SK-N-SH (cell line): ENCODE data around the gene LPP. TPM values are rescaled to one million over a fixed set of nuclear protein-coding genes. Genes with fewer than 3 reads are reported as not detected.

ENCODE experiments used
- CTCF ChIA-PET: fragments of 300-600, 350-600 bp; formaldehyde crosslinking; extraction: SDS; loops from one replicate; lab custom pipeline; 2021; lab: Yijun Ruan, JAX
- POLR2A ChIA-PET: fragments of 350-600 bp; sonication (Branson Sonifier 250); formaldehyde crosslinking; extraction: SDS; loops from one replicate; lab custom pipeline; 2020; ENCODE audit warnings: antibody characterized with exemption, inconsistent platforms; lab: Yijun Ruan, JAX
- DNase-seq: peaks from one replicate; pipeline ENCODE4 v3.0.0; 2012
- H2AFZ ChIP-seq: fragments of 200-600 bp; sonication (generic); 2 replicates; pipeline ENCODE4 v1.8.1; 2016; ENCODE audit warnings: antibody characterized with exemption, mild to moderate bottlenecking, low read depth
- H3F3A ChIP-seq: fragments of 200-600 bp; sonication (generic); replicated peaks from 2 replicates; pipeline ENCODE3; 2016; ENCODE audit warnings: antibody characterized with exemption, mild to moderate bottlenecking; ENCODE audit not compliant: insufficient read depth
- H3K27ac ChIP-seq, 2 experiments: fragments of 200-500 bp in 1 of 2; fragments of 200-600 bp in 1 of 2; sonication (Bioruptor generic) in 1 of 2; sonication (generic), shearing (Covaris generic) in 1 of 2; 2 replicates each; pipeline versions ENCODE4 v1.5.1 to v1.6.1; 2014 to 2016; ENCODE audit warnings: low read depth in 2 of 2, inconsistent platforms in 1 of 2, low read length in 1 of 2, mild to moderate bottlenecking in 1 of 2, mixed read lengths in 1 of 2
- H3K27me3 ChIP-seq: fragments of 200-600 bp; sonication (generic), shearing (Covaris generic); 2 replicates; pipeline ENCODE4 v1.6.1; 2016; ENCODE audit warnings: mixed run types; ENCODE audit not compliant: insufficient read depth
- H3K36me3 ChIP-seq, 2 experiments: fragments of 200-500 bp in 1 of 2; fragments of 200-600 bp in 1 of 2; sonication (Bioruptor generic) in 1 of 2; sonication (generic) in 1 of 2; replicated peaks in 1 of 2; 2 replicates each; pipeline versions ENCODE3 to v1.5.1; 2014 to 2016; ENCODE audit warnings: low read length in 1 of 2, mild to moderate bottlenecking in 1 of 2; ENCODE audit not compliant: insufficient read depth in 2 of 2, control insufficient read depth in 1 of 2
- H3K4me1 ChIP-seq, 2 experiments: fragments of 200-500 bp in 1 of 2; fragments of 200-600 bp in 1 of 2; sonication (Bioruptor generic) in 1 of 2; sonication (generic), shearing (Covaris generic) in 1 of 2; 2 replicates each; pipeline versions ENCODE4 v1.5.1 to v1.6.1; 2014 to 2016; ENCODE audit warnings: low read depth in 1 of 2, low read length in 1 of 2, mixed run types in 1 of 2; ENCODE audit not compliant: insufficient read depth in 2 of 2, control insufficient read depth in 1 of 2
- H3K4me2 ChIP-seq: fragments of 200-600 bp; sonication (generic), shearing (Covaris generic); 2 replicates; pipeline ENCODE4 v1.6.1; 2017; ENCODE audit warnings: mixed run types
- H3K4me3 ChIP-seq, 2 experiments: fragments of 200-500 bp in 1 of 2; fragments of 200-600 bp in 1 of 2; sonication (Bioruptor generic) in 1 of 2; sonication (generic), shearing (Covaris generic) in 1 of 2; 2 replicates each; pipeline versions ENCODE4 v1.5.1 to v1.8.1; 2014 to 2016; ENCODE audit warnings: low read depth in 2 of 2, inconsistent platforms in 1 of 2, low read length in 1 of 2, mild to moderate bottlenecking in 1 of 2, mixed read lengths in 1 of 2, moderate library complexity in 1 of 2
- H3K79me2 ChIP-seq: fragments of 200-600 bp; sonication (generic); 2 replicates; pipeline ENCODE4 v1.8.1; 2017; ENCODE audit warnings: mild to moderate bottlenecking; ENCODE audit not compliant: insufficient read depth
- H3K9ac ChIP-seq: fragments of 200-600 bp; sonication (generic); 2 replicates; pipeline ENCODE4 v1.6.1; 2017; ENCODE audit warnings: mixed run types
- H3K9me2 ChIP-seq: fragments of 200-600 bp; sonication (generic); 2 replicates; pipeline ENCODE4 v1.6.1; 2017; ENCODE audit warnings: mixed run types
- H3K9me3 ChIP-seq: fragments of 200-600 bp; sonication (generic); 2 replicates; pipeline ENCODE4 v1.6.1; 2017; ENCODE audit warnings: mixed run types, mild to moderate bottlenecking, moderate library complexity
- H4K20me1 ChIP-seq: fragments of 200-600 bp; sonication (generic); 2 replicates; pipeline ENCODE4 v1.6.1; 2017; ENCODE audit warnings: mild to moderate bottlenecking, mixed run types; ENCODE audit not compliant: insufficient read depth
- FOSL2 ChIP-seq: IDR thresholded peaks from 2 replicates; pipeline ENCODE4 v1.4.0; 2012; ENCODE audit warnings: low read depth, mild to moderate bottlenecking, moderate library complexity, borderline replicate concordance
- FOXJ3 ChIP-seq: sonication (generic); formaldehyde crosslinking; IDR thresholded peaks from 2 replicates; pipeline ENCODE4 v1.5.1; 2020; ENCODE audit warnings: mild to moderate bottlenecking, missing genetic modification reagents
- FOXM1 ChIP-seq: IDR thresholded peaks from 2 replicates; pipeline ENCODE4 v1.4.0; 2012; ENCODE audit warnings: low read depth, mild to moderate bottlenecking
- GABPA ChIP-seq: IDR thresholded peaks from 2 replicates; pipeline ENCODE4 v1.4.0; 2012; ENCODE audit warnings: low read depth, mild to moderate bottlenecking
- GATA2 ChIP-seq: sonication (generic); formaldehyde crosslinking; IDR thresholded peaks from 2 replicates; pipeline ENCODE4 v1.5.0; 2020; ENCODE audit warnings: mild to moderate bottlenecking, missing genetic modification reagents
- MEF2A ChIP-seq: IDR thresholded peaks from 2 replicates; pipeline ENCODE4 v1.4.0; 2012; ENCODE audit warnings: low read depth, borderline replicate concordance
- NFIC ChIP-seq: IDR thresholded peaks from 2 replicates; pipeline ENCODE4 v1.4.0; 2012; ENCODE audit warnings: borderline replicate concordance
- RFX5 ChIP-seq: IDR thresholded peaks from 2 replicates; pipeline ENCODE4 v1.6.1; 2012; ENCODE audit warnings: mild to moderate bottlenecking, improper control_type of control experiment, low read length
- RXRA ChIP-seq: IDR thresholded peaks from 2 replicates; pipeline ENCODE4 v1.4.0; 2012; ENCODE audit warnings: low read depth, mild to moderate bottlenecking, borderline replicate concordance
- SMC3 ChIP-seq: IDR thresholded peaks from 2 replicates; pipeline ENCODE4 v1.6.1; 2012; ENCODE audit warnings: low read depth, low read length, improper control_type of control experiment
- TAF1 ChIP-seq: IDR thresholded peaks from 2 replicates; pipeline ENCODE4 v1.6.1; 2012; ENCODE audit warnings: low read depth, mild to moderate bottlenecking, low read length, moderate library complexity, borderline replicate concordance
- TEAD4 ChIP-seq: IDR thresholded peaks from 2 replicates; pipeline ENCODE4 v1.4.0; 2012; ENCODE audit warnings: mild to moderate bottlenecking, borderline replicate concordance; ENCODE audit not compliant: insufficient read depth
- WGBS: methylation state at CpG from one replicate; pipeline ENCODE4 v1.1.6; 2017; ENCODE audit warnings: low lambda C conversion rate; 5-methylcytosine and 5-hydroxymethylcytosine counted together
- polyA plus RNA-seq, 3 experiments: library from polyadenylated mRNA; depleted of rRNA; stranded (reverse); fragments of >200 nt; gene quantifications; 2 replicates each; pipeline ENCODE4 v1.2.3, GENCODE V29; 2012
- TF ChIP-seq, protein P1 (sequence below): IDR thresholded peaks from 2 replicates; pipeline ENCODE4 v1.6.1; 2012; ENCODE audit warnings: mild to moderate bottlenecking, low read depth, low read length, moderate library complexity
- TF ChIP-seq, protein P2 (sequence below): IDR thresholded peaks from 2 replicates; pipeline ENCODE4; 2012

LPP gene
- polyA plus RNA-seq, 1 of the 3 experiments (the other 2 are of a cell fraction), result 6.6 TPM

DNA sequence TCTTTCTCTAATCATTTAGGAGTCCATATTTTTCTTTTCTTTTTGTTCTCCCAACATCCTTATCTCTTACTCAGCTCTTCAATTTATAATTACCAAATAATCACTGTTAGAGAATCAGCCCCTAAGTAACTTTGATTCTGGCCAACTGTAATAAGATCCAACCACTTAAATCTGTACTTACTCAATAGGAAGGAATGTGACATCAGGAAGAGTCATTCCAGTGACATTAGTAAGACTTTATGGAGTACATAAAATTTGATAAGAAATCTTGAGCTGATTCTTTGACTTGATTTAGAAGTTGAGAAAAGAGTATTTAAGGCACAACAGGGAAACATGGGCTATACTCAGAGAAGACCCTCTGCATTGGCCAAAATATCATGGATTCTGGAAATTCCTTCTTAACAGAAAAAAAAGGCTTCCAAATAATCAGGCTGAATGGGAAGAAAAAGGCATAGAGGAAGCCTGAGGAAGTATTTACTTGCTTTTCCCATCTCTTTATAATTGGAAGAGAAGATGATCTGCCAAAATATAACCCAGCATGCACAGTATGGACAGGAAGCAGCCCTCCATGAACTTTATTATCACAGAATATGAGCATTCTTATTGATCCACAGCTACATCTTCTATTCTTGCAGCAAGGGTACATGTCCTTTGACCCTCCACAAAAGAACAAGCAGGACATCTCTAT lies 728.1 kb downstream of the LPP start (continued):
- TF ChIP-seq, protein P1, sequence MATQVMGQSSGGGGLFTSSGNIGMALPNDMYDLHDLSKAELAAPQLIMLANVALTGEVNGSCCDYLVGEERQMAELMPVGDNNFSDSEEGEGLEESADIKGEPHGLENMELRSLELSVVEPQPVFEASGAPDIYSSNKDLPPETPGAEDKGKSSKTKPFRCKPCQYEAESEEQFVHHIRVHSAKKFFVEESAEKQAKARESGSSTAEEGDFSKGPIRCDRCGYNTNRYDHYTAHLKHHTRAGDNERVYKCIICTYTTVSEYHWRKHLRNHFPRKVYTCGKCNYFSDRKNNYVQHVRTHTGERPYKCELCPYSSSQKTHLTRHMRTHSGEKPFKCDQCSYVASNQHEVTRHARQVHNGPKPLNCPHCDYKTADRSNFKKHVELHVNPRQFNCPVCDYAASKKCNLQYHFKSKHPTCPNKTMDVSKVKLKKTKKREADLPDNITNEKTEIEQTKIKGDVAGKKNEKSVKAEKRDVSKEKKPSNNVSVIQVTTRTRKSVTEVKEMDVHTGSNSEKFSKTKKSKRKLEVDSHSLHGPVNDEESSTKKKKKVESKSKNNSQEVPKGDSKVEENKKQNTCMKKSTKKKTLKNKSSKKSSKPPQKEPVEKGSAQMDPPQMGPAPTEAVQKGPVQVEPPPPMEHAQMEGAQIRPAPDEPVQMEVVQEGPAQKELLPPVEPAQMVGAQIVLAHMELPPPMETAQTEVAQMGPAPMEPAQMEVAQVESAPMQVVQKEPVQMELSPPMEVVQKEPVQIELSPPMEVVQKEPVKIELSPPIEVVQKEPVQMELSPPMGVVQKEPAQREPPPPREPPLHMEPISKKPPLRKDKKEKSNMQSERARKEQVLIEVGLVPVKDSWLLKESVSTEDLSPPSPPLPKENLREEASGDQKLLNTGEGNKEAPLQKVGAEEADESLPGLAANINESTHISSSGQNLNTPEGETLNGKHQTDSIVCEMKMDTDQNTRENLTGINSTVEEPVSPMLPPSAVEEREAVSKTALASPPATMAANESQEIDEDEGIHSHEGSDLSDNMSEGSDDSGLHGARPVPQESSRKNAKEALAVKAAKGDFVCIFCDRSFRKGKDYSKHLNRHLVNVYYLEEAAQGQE, result no peak
- TF ChIP-seq RXRA, result no peak
- TF ChIP-seq SMC3, result no peak
- TF ChIP-seq FOSL2, result peak; percentile 91
- TF ChIP-seq, protein P2, sequence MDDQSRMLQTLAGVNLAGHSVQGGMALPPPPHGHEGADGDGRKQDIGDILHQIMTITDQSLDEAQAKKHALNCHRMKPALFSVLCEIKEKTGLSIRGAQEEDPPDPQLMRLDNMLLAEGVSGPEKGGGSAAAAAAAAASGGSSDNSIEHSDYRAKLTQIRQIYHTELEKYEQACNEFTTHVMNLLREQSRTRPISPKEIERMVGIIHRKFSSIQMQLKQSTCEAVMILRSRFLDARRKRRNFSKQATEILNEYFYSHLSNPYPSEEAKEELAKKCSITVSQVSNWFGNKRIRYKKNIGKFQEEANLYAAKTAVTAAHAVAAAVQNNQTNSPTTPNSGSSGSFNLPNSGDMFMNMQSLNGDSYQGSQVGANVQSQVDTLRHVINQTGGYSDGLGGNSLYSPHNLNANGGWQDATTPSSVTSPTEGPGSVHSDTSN, result peak; percentile 81
- peak; percentile 88 for TF ChIP-seq TEAD4
- TF ChIP-seq TAF1, result no peak
- TF ChIP-seq GABPA, result no peak
- no peak for TF ChIP-seq MEF2A
- peak; percentile 90; the same call in 1 of the 2 replicates for TF ChIP-seq FOXM1

DNA sequence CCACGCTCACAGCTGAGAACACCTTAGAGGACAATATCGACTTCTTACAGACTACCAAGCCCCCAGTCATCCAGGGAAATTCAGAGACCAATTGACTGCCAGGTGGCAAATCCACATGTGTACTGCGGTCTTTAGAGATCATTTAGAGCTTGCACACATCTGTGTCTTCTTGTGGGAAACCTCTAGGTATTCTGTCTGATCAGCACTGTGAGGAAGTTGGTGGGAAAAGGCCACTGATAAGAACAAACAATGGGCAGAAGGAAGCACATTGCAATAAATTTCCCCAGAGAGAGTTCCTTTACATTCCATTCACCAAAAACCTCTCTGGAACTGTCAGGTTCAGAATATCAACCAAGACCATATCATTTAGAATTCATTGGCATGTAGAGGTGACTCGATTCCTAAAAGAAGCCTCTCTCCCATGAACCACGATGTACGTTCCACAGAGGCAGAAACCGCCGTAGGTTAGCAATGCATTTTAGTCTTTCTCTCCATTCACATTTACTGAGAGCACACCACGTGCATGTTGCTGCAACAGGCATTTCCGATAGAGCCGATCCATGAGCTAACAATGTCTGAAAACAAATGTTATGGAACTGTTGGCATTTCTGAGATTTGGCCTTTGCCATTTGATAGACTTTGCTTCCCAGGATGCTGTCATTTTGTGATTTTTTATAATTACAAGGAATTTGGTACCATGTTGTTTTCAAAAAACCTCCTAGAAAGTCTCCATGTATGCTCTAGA lies 730.5 kb downstream of the LPP start:
- Histone ChIP-seq H3K79me2 (no peaks in the 10 kb centered on the region), H3K9ac (no peak overlapping the region)
- CTCF ChIA-PET, result interaction anchor here (0.7 kb wide), 2 partner anchors 87 to 284 kb away, joined by 3 read pairs; no protein-coding TSS in a partner anchor

More for the DNA sequence above, 730.5 kb downstream of the LPP start:
- Histone ChIP-seq H3K9me3 (no peaks in the 10 kb centered on the region), H3F3A (peaks cover 30% of the 10 kb centered on the region), H3K27ac (no peak overlapping the region), H3K27me3 (no peaks in the 10 kb centered on the region), H3K36me3 (peaks cover 2 to 7% of the 10 kb centered on the region in 2 experiments), H3K4me3 (no peak overlapping the region), H2AFZ (no peak overlapping the region), H3K4me2 (no peak overlapping the region), H3K4me1 (peaks cover 0 to 16% of the 10 kb centered on the region in 2 experiments; a peak in 1 of 4 replicates), H4K20me1 (no peaks in the 10 kb centered on the region), H3K9me2 (no peaks in the 10 kb centered on the region)
- WGBS, result 84% methylated on average over 11 of the region's 11 CpGs
- no peak for DNase-seq
- TF ChIP-seq SMC3, result no peak
- TF ChIP-seq, protein P2, result no peak
- no peak for TF ChIP-seq GATA2 (CRISPR knock-in tag)
- no peak for TF ChIP-seq FOSL2
- TF ChIP-seq RXRA, result no peak
- no peak for TF ChIP-seq FOXJ3 (CRISPR knock-in tag)
- TF ChIP-seq NFIC, result no peak
- TF ChIP-seq RFX5, result no peak
- POLR2A ChIA-PET, result interaction anchor here (0.7 kb wide), 1 partner anchor 12 kb away, joined by 3 read pairs; no protein-coding TSS in a partner anchor
